ENCODE measurements around the gene EXOC6. TPM values are rescaled to one million over a fixed set of nuclear protein-coding genes. Genes with fewer than 3 reads are reported as not detected.
A peak's percentile ranks its signal among the peaks of the same experiment; 100 is the strongest.

Gene EXOC6
- 3.4 and 4.3 TPM in 2 replicates for polyA plus RNA-seq (2013)

- peak within 1 kb of the TSS; percentile 98 for H2AFZ ChIP-seq (ENCODE audit: insufficient read depth, low read length, poor library complexity)
These were observed at the start of gene EXOC6 for GRCh38 chr10:92848441-92849233. Gene EXOC6, plus strand, starts transcription at chr10:92848520. Its CDS starts 14 bp downstream, at chr10:92848534.

GRCh38 chr10:92799568-92799967, 48.8 kb upstream of the EXOC6 start:
- H3K18ac ChIP-seq (ENCODE audit: low read length), result no peak overlapping the region
- no peak overlapping the region for H4K12ac ChIP-seq (ENCODE audit: low read depth, low read length)
- no peak overlapping the region for H2BK12ac ChIP-seq (ENCODE audit: low read length)
- H2AFZ ChIP-seq (ENCODE audit: insufficient read depth, low read length, poor library complexity), result no peak overlapping the region
- no peak overlapping the region for H3K4me3 ChIP-seq (ENCODE audit: low read depth, low read length)
- no peak for DNase-seq
- no peak overlapping the region for H3K27ac ChIP-seq (ENCODE audit: low read depth, low read length)
- no peaks in the 10 kb centered on the region for H3K79me2 ChIP-seq (ENCODE audit: control insufficient read depth, insufficient read depth, low read length, poor library complexity)
- no peak overlapping the region for H3K4me2 ChIP-seq (ENCODE audit: low read length)
- H3K27me3 ChIP-seq (ENCODE audit: insufficient read depth, low read length), result no peaks in the 10 kb centered on the region
- H3K9me3 ChIP-seq (ENCODE audit: insufficient read depth, low read depth, low read length), result no peaks in the 10 kb centered on the region
- H2BK5ac ChIP-seq (ENCODE audit: low read depth, low read length, poor library complexity), result no peak overlapping the region
- no peak overlapping the region for H2BK120ac ChIP-seq (ENCODE audit: insufficient read depth, low read length, poor library complexity)
- H4K8ac ChIP-seq (ENCODE audit: low read depth, low read length), result no peak overlapping the region
- H2AK5ac ChIP-seq (ENCODE audit: low read length), result no peak overlapping the region
- H3K4me1 ChIP-seq (ENCODE audit: control insufficient read depth in 1 of 2, insufficient read depth in 2 of 2, low read length in 2 of 2), result no peaks in the 10 kb centered on the region
- H3K36me3 ChIP-seq (ENCODE audit: control insufficient read depth in 1 of 2, insufficient read depth in 2 of 2, low read length in 2 of 2), result no peaks in the 10 kb centered on the region
- H3K9ac ChIP-seq (ENCODE audit: low read length), result no peak overlapping the region
- H4K91ac ChIP-seq (ENCODE audit: low read depth, low read length), result no peak overlapping the region
- H3K4ac ChIP-seq (ENCODE audit: low read depth, low read length), result no peak overlapping the region
- no peaks in the 10 kb centered on the region for H3K79me1 ChIP-seq (ENCODE audit: low read length)
- no CpG with 5 or more reads among the region's 2 CpGs for WGBS (ENCODE audit: extremely low coverage, insufficient coverage, insufficient read length)
- H3K23ac ChIP-seq (ENCODE audit: low read length), result no peak overlapping the region
- no peak overlapping the region for H3K14ac ChIP-seq (ENCODE audit: low read length)

More at GRCh38 chr10:92848441-92849233, at the start of gene EXOC6:
- H2BK5ac ChIP-seq (ENCODE audit: low read depth, low read length, poor library complexity), result peak within 1 kb of the TSS; percentile 80
- peak within 1 kb of the TSS; percentile 98 for H4K8ac ChIP-seq (ENCODE audit: low read depth, low read length)
- no peak within 1 kb of the TSS for H3K4ac ChIP-seq (ENCODE audit: low read depth, low read length)
- no CpG with 5 or more reads among the region's 103 CpGs for WGBS (ENCODE audit: extremely low coverage, insufficient coverage, insufficient read length)
- peak within 1 kb of the TSS; percentile 95 for H2BK120ac ChIP-seq (ENCODE audit: insufficient read depth, low read length, poor library complexity)
- peaks cover 4% of the 10 kb centered on the region for H3K79me1 ChIP-seq (ENCODE audit: low read length)
- peak within 1 kb of the TSS; percentile 82 for H3K4me3 ChIP-seq (ENCODE audit: low read depth, low read length)
- H3K79me2 ChIP-seq (ENCODE audit: control insufficient read depth, insufficient read depth, low read length, poor library complexity), result peaks cover 6% of the 10 kb centered on the region
- H3K27ac ChIP-seq (ENCODE audit: low read depth, low read length), result no peak within 1 kb of the TSS
- peak within 1 kb of the TSS; percentile 66 for H3K9ac ChIP-seq (ENCODE audit: low read length)
- H3K14ac ChIP-seq (ENCODE audit: low read length), result peak within 1 kb of the TSS; percentile 96
- H3K18ac ChIP-seq (ENCODE audit: low read length), result peak within 1 kb of the TSS; percentile 97
- H3K9me3 ChIP-seq (ENCODE audit: insufficient read depth, low read depth, low read length), result peaks cover 4% of the 10 kb centered on the region
- H3K23ac ChIP-seq (ENCODE audit: low read length), result no peak within 1 kb of the TSS
- H4K91ac ChIP-seq (ENCODE audit: low read depth, low read length), result peak within 1 kb of the TSS; percentile 98
- no peak within 1 kb of the TSS for H2AK5ac ChIP-seq (ENCODE audit: low read length)
- H3K36me3 ChIP-seq (ENCODE audit: control insufficient read depth in 1 of 2, insufficient read depth in 2 of 2, low read length in 2 of 2), result no peaks in the 10 kb centered on the region
- H2BK12ac ChIP-seq (ENCODE audit: low read length), result peak within 1 kb of the TSS; percentile 86
- H3K4me1 ChIP-seq (ENCODE audit: control insufficient read depth in 1 of 2, insufficient read depth in 2 of 2, low read length in 2 of 2), result peaks cover 3 to 4% of the 10 kb centered on the region in 2 experiments
- H3K4me2 ChIP-seq (ENCODE audit: low read length), result peak within 1 kb of the TSS; percentile 74
- H4K12ac ChIP-seq (ENCODE audit: low read depth, low read length), result peak within 1 kb of the TSS; percentile 93
- H3K27me3 ChIP-seq (ENCODE audit: insufficient read depth, low read length), result peaks cover 5% of the 10 kb centered on the region
- DNase-seq, result peak; percentile 7 to 84

- Histone ChIP-seq H2AFZ (ENCODE audit: insufficient read depth, low read length, poor library complexity) (no peak overlapping the region), H2BK5ac (ENCODE audit: low read depth, low read length, poor library complexity) (no peak overlapping the region), H4K8ac (ENCODE audit: low read depth, low read length) (no peak overlapping the region), H3K18ac (ENCODE audit: low read length) (no peak overlapping the region), H3K14ac (ENCODE audit: low read length) (no peak overlapping the region), H4K12ac (ENCODE audit: low read depth, low read length) (no peak overlapping the region), H3K9me3 (ENCODE audit: insufficient read depth, low read depth, low read length) (no peaks in the 10 kb centered on the region), H3K4me3 (ENCODE audit: low read depth, low read length) (no peak overlapping the region), H3K4me1 (ENCODE audit: control insufficient read depth in 1 of 2, insufficient read depth in 2 of 2, low read length in 2 of 2) (no peaks in the 10 kb centered on the region), H3K79me1 (ENCODE audit: low read length) (no peaks in the 10 kb centered on the region), H4K91ac (ENCODE audit: low read depth, low read length) (no peak overlapping the region), H3K27me3 (ENCODE audit: insufficient read depth, low read length) (no peaks in the 10 kb centered on the region), H3K4me2 (ENCODE audit: low read length) (no peak overlapping the region), H2BK12ac (ENCODE audit: low read length) (no peak overlapping the region), H3K79me2 (ENCODE audit: control insufficient read depth, insufficient read depth, low read length, poor library complexity) (no peaks in the 10 kb centered on the region), H3K36me3 (ENCODE audit: control insufficient read depth in 1 of 2, insufficient read depth in 2 of 2, low read length in 2 of 2) (no peaks in the 10 kb centered on the region), H3K9ac (ENCODE audit: low read length) (no peak overlapping the region), H3K23ac (ENCODE audit: low read length) (no peak overlapping the region), H2BK120ac (ENCODE audit: insufficient read depth, low read length, poor library complexity) (no peak overlapping the region), H2AK5ac (ENCODE audit: low read length) (no peak overlapping the region), H3K4ac (ENCODE audit: low read depth, low read length) (no peak overlapping the region), H3K27ac (ENCODE audit: low read depth, low read length) (no peak overlapping the region)
- no CpG with 5 or more reads among the region's 5 CpGs for WGBS (ENCODE audit: extremely low coverage, insufficient coverage, insufficient read length)
- no peak for DNase-seq
These were observed 48.1 kb upstream of the EXOC6 start for GRCh38 chr10:92800134-92800733.

GRCh38 chr10:92801978-92802872, 46.1 kb upstream of the EXOC6 start:
- H3K4me3 ChIP-seq (ENCODE audit: low read depth, low read length), result no peak overlapping the region
- H4K8ac ChIP-seq (ENCODE audit: low read depth, low read length), result no peak overlapping the region
- WGBS (ENCODE audit: extremely low coverage, insufficient coverage, insufficient read length), result no CpG with 5 or more reads among the region's 9 CpGs
- H3K4ac ChIP-seq (ENCODE audit: low read depth, low read length), result no peak overlapping the region
- DNase-seq, result peak in 1 of 2 donors; percentile 17
- no peak overlapping the region for H3K18ac ChIP-seq (ENCODE audit: low read length)
- no peak overlapping the region for H2BK5ac ChIP-seq (ENCODE audit: low read depth, low read length, poor library complexity)
- H3K4me1 ChIP-seq (ENCODE audit: control insufficient read depth in 1 of 2, insufficient read depth in 2 of 2, low read length in 2 of 2), result no peaks in the 10 kb centered on the region
- no peaks in the 10 kb centered on the region for H3K79me2 ChIP-seq (ENCODE audit: control insufficient read depth, insufficient read depth, low read length, poor library complexity)
- no peaks in the 10 kb centered on the region for H3K79me1 ChIP-seq (ENCODE audit: low read length)
- H4K91ac ChIP-seq (ENCODE audit: low read depth, low read length), result no peak overlapping the region
- no peak overlapping the region for H4K12ac ChIP-seq (ENCODE audit: low read depth, low read length)
- H3K27me3 ChIP-seq (ENCODE audit: insufficient read depth, low read length), result no peaks in the 10 kb centered on the region
- no peak overlapping the region for H3K9ac ChIP-seq (ENCODE audit: low read length)
- no peak overlapping the region for H3K4me2 ChIP-seq (ENCODE audit: low read length)
- no peaks in the 10 kb centered on the region for H3K9me3 ChIP-seq (ENCODE audit: insufficient read depth, low read depth, low read length)
- H2BK120ac ChIP-seq (ENCODE audit: insufficient read depth, low read length, poor library complexity), result no peak overlapping the region
- H3K23ac ChIP-seq (ENCODE audit: low read length), result no peak overlapping the region
- no peak overlapping the region for H3K27ac ChIP-seq (ENCODE audit: low read depth, low read length)
- no peaks in the 10 kb centered on the region for H3K36me3 ChIP-seq (ENCODE audit: control insufficient read depth in 1 of 2, insufficient read depth in 2 of 2, low read length in 2 of 2)
- H2AK5ac ChIP-seq (ENCODE audit: low read length), result no peak overlapping the region
- no peak overlapping the region for H3K14ac ChIP-seq (ENCODE audit: low read length)
- H2BK12ac ChIP-seq (ENCODE audit: low read length), result no peak overlapping the region
- H2AFZ ChIP-seq (ENCODE audit: insufficient read depth, low read length, poor library complexity), result no peak overlapping the region
